Stomach (tissue), 4 donors: ENCODE results near the gene SCAI.

Experiments
- CTCF ChIP-seq, 7 experiments: fragments of 450-650 bp in 4 of 7; fragments of 200-600 bp in 3 of 7; sonication (generic) in 3 of 7; IDR thresholded peaks; one replicate each; pipeline ENCODE4 v1.5.1; 2016 to 2019; ENCODE audit warnings: antibody characterized with exemption in 7 of 7, control low read depth in 2 of 7, mild to moderate bottlenecking in 1 of 7
- POLR2AphosphoS5 ChIP-seq, 3 donors: sonication (generic); formaldehyde crosslinking; IDR thresholded peaks; one replicate each; pipeline ENCODE4 v1.6.1; 2016; ENCODE audit warnings: antibody characterized with exemption in 3 of 3

- no peak for TF ChIP-seq CTCF (IDR thresholded peaks at IDR 0.05)
- no peak for TF ChIP-seq POLR2AphosphoS5 (IDR thresholded peaks at IDR 0.05)
Observed at GRCh38 chr9:124975131-124975530, 168.2 kb downstream of the SCAI start.
